T-cell (primary cell): ENCODE data around the gene SBNO1. TPM values are rescaled to one million over a fixed set of nuclear protein-coding genes. Genes with fewer than 3 reads are reported as not detected.
A peak's percentile ranks its signal among the peaks of the same experiment; 100 is the strongest.

Experiments
- ATAC-seq, 4 experiments: fragments of 200-7000 bp in 3 of 4; fragments of 150-1000 bp in 1 of 4; cut with Tn5 transposase; replicated peaks in 1 of 4; 1 replicate in 3 of 4; 2 replicates in 1 of 4; pipeline ENCODE4 v1.10.0; 2021; ENCODE audit warnings: moderate library complexity in 3 of 4, mild to moderate bottlenecking in 2 of 4, moderate number of reproducible peaks in 1 of 4
- CTCF ChIA-PET, 2 donors: fragments of 300-600 bp; sonication (Branson Sonifier 250); formaldehyde crosslinking; loops; one replicate each; lab custom pipeline; 2022; ENCODE audit warnings: antibody characterized with exemption in 2 of 2; lab: Charles Lee
- POLR2A ChIA-PET, 2 donors: fragments of 300-600 bp; sonication (Branson Sonifier 250); formaldehyde crosslinking; loops; one replicate each; lab custom pipeline; 2022; ENCODE audit warnings: antibody characterized with exemption in 2 of 2; lab: Charles Lee
- DNase-seq, 35 experiments: peaks; one replicate each; pipeline versions ENCODE4 v3.0.0 to v3.0.0-alpha.2; 2013 to 2023
- H3K27ac ChIP-seq: one replicate; pipeline ENCODE4 v1.5.1; 2013; ENCODE audit warnings: low read length
- H3K27me3 ChIP-seq, 2 experiments: replicated peaks in 1 of 2; 1 replicate in 1 of 2; 2 replicates in 1 of 2; pipeline versions ENCODE4 v1.6.1 to v1.7.0; 2013; ENCODE audit warnings: low read length in 1 of 2, mixed read lengths in 1 of 2; ENCODE audit not compliant: control insufficient read depth in 2 of 2, insufficient read depth in 2 of 2; ENCODE audit errors: extremely low read depth in 1 of 2
- H3K36me3 ChIP-seq, 2 donors: 1 replicate in 1 of 2; 2 replicates in 1 of 2; pipeline versions ENCODE4 v1.6.1 to v1.7.0; 2013; ENCODE audit warnings: low read length in 1 of 2; ENCODE audit not compliant: control insufficient read depth in 2 of 2, insufficient read depth in 1 of 2; ENCODE audit errors: extremely low read depth in 1 of 2
- H3K4me1 ChIP-seq, 2 experiments: 1 replicate in 1 of 2; 2 replicates in 1 of 2; pipeline versions ENCODE4 v1.6.1 to v1.7.0; 2013; ENCODE audit warnings: low read length in 2 of 2, mixed read lengths in 1 of 2; ENCODE audit not compliant: insufficient read depth in 2 of 2, control insufficient read depth in 1 of 2; ENCODE audit errors: extremely low read depth in 1 of 2
- H3K4me3 ChIP-seq, 2 donors: 1 replicate in 1 of 2; 2 replicates in 1 of 2; pipeline versions ENCODE4 v1.5.1 to v1.7.0; 2013; ENCODE audit warnings: mild to moderate bottlenecking in 2 of 2, low read length in 1 of 2, moderate library complexity in 1 of 2; ENCODE audit not compliant: control insufficient read depth in 1 of 2; ENCODE audit errors: extremely low read depth in 1 of 2
- H3K9me3 ChIP-seq: 2 replicates; pipeline ENCODE4 v1.7.0; 2013
- H3K27ac Mint-ChIP-seq, 2 donors: one replicate each; pipeline ENCODE4 v1.8.0; 2020 to 2021; ENCODE audit warnings: mild to moderate bottlenecking in 2 of 2, mixed read lengths in 2 of 2
- H3K27me3 Mint-ChIP-seq, 2 donors: one replicate each; pipeline ENCODE4 v1.8.0; 2021 to 2022; ENCODE audit warnings: mixed read lengths in 2 of 2
- H3K36me3 Mint-ChIP-seq: one replicate; pipeline ENCODE4 v1.8.0; 2021; ENCODE audit warnings: mixed read lengths
- H3K4me1 Mint-ChIP-seq, 3 donors: one replicate each; pipeline ENCODE4 v1.8.0; 2020 to 2022; ENCODE audit warnings: mixed read lengths in 3 of 3, mild to moderate bottlenecking in 1 of 3
- H3K4me3 Mint-ChIP-seq, 3 donors: one replicate each; pipeline ENCODE4 v1.8.0; 2020 to 2022; ENCODE audit warnings: mild to moderate bottlenecking in 3 of 3, mixed read lengths in 3 of 3, moderate library complexity in 3 of 3
- H3K9me3 Mint-ChIP-seq, 3 donors: one replicate each; pipeline ENCODE4 v1.8.0; 2020 to 2022; ENCODE audit warnings: mixed read lengths in 3 of 3
- WGBS: methylation state at CpG from one replicate; pipeline ENCODE4 v1.1.5; 2013; ENCODE audit warnings: missing lambda C conversion rate; ENCODE audit not compliant: insufficient coverage; 5-methylcytosine and 5-hydroxymethylcytosine counted together
- total RNA-seq, 35 experiments: library from RNA in 6 of 35; stranded (reverse) in 6 of 35; fragments of 120-200 nt in 1 of 35; gene quantifications; one replicate each; pipeline versions ENCODE4 v1.2.1 to v1.2.4 and lab custom pipeline; 2013 to 2026

Gene SBNO1
- total RNA-seq, 5 donors from 2014 or later (not counting 1 experiment from before 2014, with no cell fraction given), result 36.1 to 42.1 (median 38.6) TPM

GRCh38 chr12:123396954-123397353 lies 32.3 kb upstream of the SBNO1 start:
- ChIA-PET CTCF (interaction anchor here (0.6 to 0.7 kb wide), 4 partner anchors 30 to 141 kb away, joined by 3 to 7 read pairs (median 4); no protein-coding TSS in a partner anchor), POLR2A (interaction anchor here in 1 of 2 donors (0.6 kb wide), 1 partner anchor 161 kb away, joined by 4 read pairs; no protein-coding TSS in a partner anchor)
- no peaks in the 10 kb centered on the region for H3K9me3 Mint-ChIP-seq
- H3K4me1 Mint-ChIP-seq, result peaks cover 7 to 20% (median 15%) of the 10 kb centered on the region in 3 donors
- 93% methylated on average over 7 of the region's 9 CpGs for WGBS
- H3K4me3 ChIP-seq, result no peak overlapping the region
- H3K4me3 Mint-ChIP-seq, result no peak overlapping the region
- ATAC-seq, result no peak
- no peak overlapping the region for H3K27ac ChIP-seq
- H3K9me3 ChIP-seq, result no peaks in the 10 kb centered on the region
- H3K4me1 ChIP-seq, result peaks cover 0 to 4% of the 10 kb centered on the region in 2 experiments
- H3K27me3 Mint-ChIP-seq, result no peaks in the 10 kb centered on the region
- no peaks in the 10 kb centered on the region for H3K27me3 ChIP-seq
- peaks cover 25% of the 10 kb centered on the region for H3K36me3 Mint-ChIP-seq
- H3K36me3 ChIP-seq, result peaks cover 12 to 49% of the 10 kb centered on the region in 2 donors
- no peak overlapping the region for H3K27ac Mint-ChIP-seq
- DNase-seq, result no peak

- no peaks in the 10 kb centered on the region for H3K9me3 Mint-ChIP-seq
- H3K4me3 ChIP-seq, result no peak overlapping the region
- no peaks in the 10 kb centered on the region for H3K27me3 ChIP-seq
- peaks cover 7 to 24% (median 19%) of the 10 kb centered on the region in 3 donors for H3K4me1 Mint-ChIP-seq
- H3K4me3 Mint-ChIP-seq, result no peak overlapping the region
- H3K36me3 Mint-ChIP-seq, result peaks cover 25% of the 10 kb centered on the region
- peaks cover 12 to 50% of the 10 kb centered on the region in 2 donors for H3K36me3 ChIP-seq
- peaks cover 0 to 7% of the 10 kb centered on the region in 2 experiments for H3K4me1 ChIP-seq
- CTCF ChIA-PET, result interaction anchor here in 1 of 2 donors (0.6 kb wide), 1 partner anchor 141 kb away, joined by 3 read pairs; no protein-coding TSS in a partner anchor
- POLR2A ChIA-PET, result no interaction called here
- 100% methylated on average over 2 of the region's 2 CpGs for WGBS
- no peak overlapping the region for H3K27ac Mint-ChIP-seq
- ATAC-seq (no peak), DNase-seq (no peak)
- no peaks in the 10 kb centered on the region for H3K9me3 ChIP-seq
- no peaks in the 10 kb centered on the region for H3K27me3 Mint-ChIP-seq
- no peak overlapping the region for H3K27ac ChIP-seq
These were observed 31.9 kb upstream of the SBNO1 start for GRCh38 chr12:123396543-123396942.

GRCh38 chr12:123395236-123395635 lies 30.6 kb upstream of the SBNO1 start:
- H3K4me3 ChIP-seq, result no peak overlapping the region
- Mint-ChIP-seq H3K27me3 (no peaks in the 10 kb centered on the region), H3K36me3 (peaks cover 31% of the 10 kb centered on the region), H3K4me3 (no peak overlapping the region), H3K9me3 (no peaks in the 10 kb centered on the region), H3K4me1 (peaks cover 20 to 37% (median 31%) of the 10 kb centered on the region in 3 donors), H3K27ac (peak overlapping the region in 1 of 2 donors; percentile 34)
- POLR2A ChIA-PET, result no interaction called here
- ATAC-seq (no peak), DNase-seq (no peak)
- 94% methylated on average over 2 of the region's 5 CpGs for WGBS
- H3K9me3 ChIP-seq, result no peaks in the 10 kb centered on the region
- no peaks in the 10 kb centered on the region for H3K27me3 ChIP-seq
- H3K36me3 ChIP-seq, result peaks cover 14 to 60% of the 10 kb centered on the region in 2 donors
- CTCF ChIA-PET, result interaction anchor here in 1 of 2 donors (0.6 kb wide), 1 partner anchor 9 kb away, joined by 4 read pairs; no protein-coding TSS in a partner anchor
- peaks cover 0 to 12% of the 10 kb centered on the region in 2 experiments for H3K4me1 ChIP-seq
- no peak overlapping the region for H3K27ac ChIP-seq

GRCh38 chr12:123393747-123394146 lies 29.1 kb upstream of the SBNO1 start:
- H3K4me3 Mint-ChIP-seq, result no peak overlapping the region
- H3K4me3 ChIP-seq, result no peak overlapping the region
- H3K27ac ChIP-seq, result no peak overlapping the region
- H3K27me3 ChIP-seq, result no peaks in the 10 kb centered on the region
- H3K36me3 ChIP-seq, result peaks cover 7 to 54% of the 10 kb centered on the region in 2 donors
- H3K4me1 ChIP-seq, result peaks cover 4 to 20% of the 10 kb centered on the region in 2 experiments
- H3K4me1 Mint-ChIP-seq, result peaks cover 24 to 38% (median 35%) of the 10 kb centered on the region in 3 donors
- no peaks in the 10 kb centered on the region for H3K9me3 Mint-ChIP-seq
- no peaks in the 10 kb centered on the region for H3K27me3 Mint-ChIP-seq
- DNase-seq (no peak), ATAC-seq (no peak)
- 92% methylated on average over 2 of the region's 4 CpGs for WGBS
- peaks cover 27% of the 10 kb centered on the region for H3K36me3 Mint-ChIP-seq
- ChIA-PET CTCF (no interaction called here), POLR2A (no interaction called here)
- H3K9me3 ChIP-seq, result no peaks in the 10 kb centered on the region
- H3K27ac Mint-ChIP-seq, result no peak overlapping the region

DNA sequence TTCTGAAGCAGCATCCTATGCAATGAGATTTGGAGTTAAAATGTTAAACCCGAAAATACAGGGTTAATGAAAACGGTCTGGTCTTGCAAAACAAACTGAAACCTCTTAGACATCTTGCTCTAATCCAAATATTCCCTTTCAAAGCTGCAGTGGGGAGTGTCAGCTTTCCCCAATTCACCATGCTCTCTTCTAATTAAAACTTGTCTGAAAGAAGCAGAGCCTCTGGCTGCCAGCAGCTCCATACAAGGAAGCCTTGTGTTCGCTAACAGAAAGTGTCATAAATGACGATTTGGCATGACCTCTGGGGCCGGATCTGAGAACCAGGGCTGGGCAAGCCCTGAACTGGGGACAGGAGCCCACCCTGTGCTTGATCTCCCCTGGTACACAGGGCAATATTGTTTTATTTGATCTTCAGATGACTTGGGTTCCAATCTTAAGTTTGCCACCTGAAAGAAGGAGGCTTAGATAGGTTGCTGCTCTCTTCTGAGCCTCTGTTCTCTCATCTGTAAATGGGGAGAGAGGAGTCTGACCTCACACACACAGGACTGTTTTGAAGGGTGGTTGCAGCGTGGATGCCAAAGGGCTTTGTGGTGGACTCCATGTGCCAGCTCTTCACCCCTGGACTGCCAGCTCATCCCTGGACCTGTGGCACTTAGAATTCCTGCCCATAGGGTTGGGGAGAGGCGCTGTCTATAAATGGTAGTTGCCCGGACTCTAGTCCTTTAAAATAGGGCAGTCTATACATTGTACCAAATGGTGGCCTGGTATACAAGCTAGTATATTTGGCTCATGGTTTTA lies 27.1 kb upstream of the SBNO1 start:
- no peaks in the 10 kb centered on the region for H3K9me3 Mint-ChIP-seq
- peaks cover 35 to 50% (median 50%) of the 10 kb centered on the region in 3 donors for H3K4me1 Mint-ChIP-seq
- peaks cover 5 to 41% of the 10 kb centered on the region in 2 donors for H3K36me3 ChIP-seq
- H3K4me1 ChIP-seq, result peaks cover 13 to 30% of the 10 kb centered on the region in 2 experiments
- H3K4me3 Mint-ChIP-seq, result peak overlapping the region; percentile 82 to 87 (median 87)
- DNase-seq (no peak), ATAC-seq (no peak)
- H3K36me3 Mint-ChIP-seq, result peaks cover 27% of the 10 kb centered on the region
- CTCF ChIA-PET, result interaction anchor here in 1 of 2 donors (0.5 kb wide), 1 partner anchor 967 kb away, joined by 4 read pairs; no protein-coding TSS in a partner anchor
- H3K4me3 ChIP-seq, result no peak overlapping the region
- H3K27me3 ChIP-seq, result no peaks in the 10 kb centered on the region
- H3K27me3 Mint-ChIP-seq, result no peaks in the 10 kb centered on the region
- H3K9me3 ChIP-seq, result no peaks in the 10 kb centered on the region
- H3K27ac Mint-ChIP-seq, result peak overlapping the region; percentile 88 to 92
- WGBS, result 91% methylated on average over 5 of the region's 8 CpGs
- peak overlapping the region; percentile 15 for H3K27ac ChIP-seq
- POLR2A ChIA-PET, result no interaction called here

DNA sequence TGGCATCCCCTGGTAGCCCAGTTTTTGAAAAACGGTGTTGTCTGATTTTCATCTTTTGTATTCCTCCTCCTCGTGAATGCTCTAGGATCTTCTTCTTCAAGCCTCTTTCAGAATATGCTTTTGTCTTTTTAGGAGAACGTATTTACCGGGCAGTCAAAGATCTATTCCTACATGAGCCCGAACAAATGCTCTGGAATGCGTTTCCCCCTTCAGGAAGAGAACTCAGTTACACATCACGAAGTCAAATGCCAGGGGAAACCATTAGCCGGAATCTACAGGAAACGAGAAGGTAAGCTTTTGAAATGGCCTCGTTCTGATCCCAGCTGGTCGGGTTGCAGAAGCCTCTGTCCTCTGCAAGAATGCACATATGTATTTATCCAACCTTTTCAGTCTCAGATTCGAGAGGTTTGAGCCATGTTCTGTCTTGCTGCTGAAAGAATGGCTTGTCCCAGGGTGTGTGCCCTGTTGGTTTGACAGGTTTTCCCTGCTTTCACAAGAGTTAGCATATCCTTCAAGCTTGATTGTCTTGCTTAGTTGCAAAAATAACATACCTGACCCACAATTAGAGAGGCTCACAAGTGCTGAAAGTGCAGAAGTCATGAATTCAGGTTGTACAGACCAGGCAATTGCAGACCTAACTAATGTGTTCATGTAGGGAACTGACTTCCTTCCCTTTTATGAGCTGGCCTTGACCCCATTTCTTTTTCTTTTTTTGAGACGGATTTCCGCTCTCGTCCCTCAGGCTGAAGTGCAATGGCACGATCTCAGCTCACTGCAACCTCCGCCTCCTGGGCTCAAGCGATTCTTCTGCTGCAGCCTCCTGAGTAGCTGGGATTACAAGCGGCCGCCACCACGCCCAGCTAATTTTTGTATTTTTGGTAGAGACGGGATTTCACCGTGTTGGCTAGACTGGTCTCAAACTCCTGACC lies 26.1 kb upstream of the SBNO1 start:
- H3K27me3 ChIP-seq, result no peaks in the 10 kb centered on the region
- peaks cover 13 to 30% of the 10 kb centered on the region in 2 experiments for H3K4me1 ChIP-seq
- H3K4me3 ChIP-seq, result peak overlapping the region in 1 of 2 donors; percentile 67
- Mint-ChIP-seq H3K9me3 (no peaks in the 10 kb centered on the region), H3K36me3 (peaks cover 20% of the 10 kb centered on the region), H3K27me3 (no peaks in the 10 kb centered on the region), H3K4me1 (peaks cover 35 to 50% (median 49%) of the 10 kb centered on the region in 3 donors), H3K4me3 (peak overlapping the region; percentile 82 to 87 (median 87)), H3K27ac (peak overlapping the region; percentile 88 to 92)
- H3K9me3 ChIP-seq, result no peaks in the 10 kb centered on the region
- no peak overlapping the region for H3K27ac ChIP-seq
- ATAC-seq (no peak), DNase-seq (peak in 1 of 35 experiments; percentile 24)
- ChIA-PET CTCF (no interaction called here), POLR2A (no interaction called here)
- 81% methylated on average over 15 of the region's 23 CpGs for WGBS
- H3K36me3 ChIP-seq, result peaks cover 5 to 31% of the 10 kb centered on the region in 2 donors
